C4-2B (cell line): ENCODE results near the gene VEPH1.

Experiments
- ZFX ChIP-seq: fragments of 450-650 bp; IDR thresholded peaks from 2 replicates; pipeline ENCODE4 v1.6.1; 2017
- TF ChIP-seq, protein P1 (sequence below): fragments of 450-650 bp; conservative IDR thresholded peaks from 2 replicates; pipeline ENCODE4 v1.5.1; 2017; ENCODE audit warnings: mild to moderate bottlenecking

DNA sequence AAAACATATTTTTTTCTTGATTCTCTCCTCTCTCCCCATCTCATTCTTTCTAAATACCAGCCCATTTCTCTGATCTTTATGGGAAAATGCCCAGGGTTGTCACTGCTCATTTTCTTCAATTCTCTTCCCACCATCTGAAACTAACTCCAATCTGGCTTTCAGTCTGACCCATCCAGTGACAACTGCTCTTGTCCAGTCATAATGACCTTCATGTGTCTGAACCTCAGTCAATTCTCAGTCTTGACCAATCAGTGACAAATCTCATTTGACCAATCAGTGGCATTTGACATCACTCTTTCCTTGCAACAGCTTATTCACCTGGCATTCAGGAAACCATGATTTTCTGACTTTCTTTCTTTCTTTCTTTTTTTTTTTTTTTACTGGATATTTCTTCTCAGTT, 15.1 kb downstream of the VEPH1 start:
- TF ChIP-seq, protein P1, sequence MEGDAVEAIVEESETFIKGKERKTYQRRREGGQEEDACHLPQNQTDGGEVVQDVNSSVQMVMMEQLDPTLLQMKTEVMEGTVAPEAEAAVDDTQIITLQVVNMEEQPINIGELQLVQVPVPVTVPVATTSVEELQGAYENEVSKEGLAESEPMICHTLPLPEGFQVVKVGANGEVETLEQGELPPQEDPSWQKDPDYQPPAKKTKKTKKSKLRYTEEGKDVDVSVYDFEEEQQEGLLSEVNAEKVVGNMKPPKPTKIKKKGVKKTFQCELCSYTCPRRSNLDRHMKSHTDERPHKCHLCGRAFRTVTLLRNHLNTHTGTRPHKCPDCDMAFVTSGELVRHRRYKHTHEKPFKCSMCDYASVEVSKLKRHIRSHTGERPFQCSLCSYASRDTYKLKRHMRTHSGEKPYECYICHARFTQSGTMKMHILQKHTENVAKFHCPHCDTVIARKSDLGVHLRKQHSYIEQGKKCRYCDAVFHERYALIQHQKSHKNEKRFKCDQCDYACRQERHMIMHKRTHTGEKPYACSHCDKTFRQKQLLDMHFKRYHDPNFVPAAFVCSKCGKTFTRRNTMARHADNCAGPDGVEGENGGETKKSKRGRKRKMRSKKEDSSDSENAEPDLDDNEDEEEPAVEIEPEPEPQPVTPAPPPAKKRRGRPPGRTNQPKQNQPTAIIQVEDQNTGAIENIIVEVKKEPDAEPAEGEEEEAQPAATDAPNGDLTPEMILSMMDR, result no peak
- TF ChIP-seq ZFX, result no peak
